ENCODE results near the gene TBCD.

The TBCD gene

DNA sequence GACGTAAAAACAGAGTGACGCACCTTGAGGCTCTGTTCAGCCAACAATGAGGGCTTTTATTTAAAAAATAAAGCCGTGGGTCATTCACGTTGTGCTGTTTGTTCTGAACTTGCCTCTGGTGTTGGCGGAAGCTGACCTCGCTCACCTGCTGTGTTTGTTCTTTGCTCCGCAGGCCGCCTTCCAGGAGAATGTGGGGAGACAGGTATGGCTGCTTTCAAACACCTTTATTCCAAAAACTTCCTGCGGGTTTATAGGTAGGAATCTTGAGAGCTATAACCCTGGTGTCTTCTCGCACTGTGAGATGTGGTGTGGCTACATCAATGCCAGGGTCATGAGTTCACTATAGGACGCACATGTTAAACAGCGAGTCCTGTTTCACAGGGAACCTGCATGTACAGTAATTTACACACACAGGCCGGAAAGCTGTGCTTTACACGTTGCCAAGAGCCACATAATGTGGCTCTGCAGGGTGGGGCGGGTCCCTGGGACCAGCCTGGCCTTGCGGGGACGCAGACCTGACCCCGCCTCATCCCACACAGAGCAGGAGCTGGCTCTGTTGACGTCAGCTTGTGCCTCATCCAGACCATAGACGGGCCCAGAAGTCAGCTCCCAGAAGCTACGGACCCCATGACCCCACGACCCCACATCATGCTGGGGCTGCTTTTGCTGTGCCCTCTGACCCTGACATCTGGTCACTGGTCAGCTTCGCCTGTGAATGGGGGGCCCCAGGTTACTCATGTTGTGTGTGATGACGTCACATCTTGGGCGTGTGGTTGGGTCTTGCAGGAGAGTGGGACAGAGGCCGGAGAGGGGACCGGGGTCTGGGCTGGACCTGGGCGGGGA lies 137.9 kb downstream of the TBCD start:
- no peak for FAIRE-seq

DNA sequence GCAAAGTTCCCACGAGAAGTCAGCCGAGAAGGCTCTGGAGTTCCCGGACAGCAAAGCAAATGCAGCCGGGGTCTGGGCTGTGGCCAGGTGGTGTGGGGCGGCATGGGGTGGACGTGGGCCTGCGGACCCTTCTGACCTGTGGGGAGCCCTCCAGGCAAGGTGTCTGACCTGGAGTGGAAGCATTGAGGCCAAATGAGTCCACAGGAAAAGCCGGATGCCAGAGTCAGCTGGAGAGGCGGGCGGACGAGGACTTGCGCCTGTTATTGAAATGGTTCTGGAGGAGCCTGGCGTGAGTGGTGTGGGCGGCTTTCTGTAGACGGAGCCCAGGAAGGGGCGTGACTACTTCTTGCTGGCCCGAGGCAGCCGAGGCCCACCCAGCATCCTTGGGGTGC lies 138.5 kb downstream of the TBCD start:
- no peak for FAIRE-seq

DNA sequence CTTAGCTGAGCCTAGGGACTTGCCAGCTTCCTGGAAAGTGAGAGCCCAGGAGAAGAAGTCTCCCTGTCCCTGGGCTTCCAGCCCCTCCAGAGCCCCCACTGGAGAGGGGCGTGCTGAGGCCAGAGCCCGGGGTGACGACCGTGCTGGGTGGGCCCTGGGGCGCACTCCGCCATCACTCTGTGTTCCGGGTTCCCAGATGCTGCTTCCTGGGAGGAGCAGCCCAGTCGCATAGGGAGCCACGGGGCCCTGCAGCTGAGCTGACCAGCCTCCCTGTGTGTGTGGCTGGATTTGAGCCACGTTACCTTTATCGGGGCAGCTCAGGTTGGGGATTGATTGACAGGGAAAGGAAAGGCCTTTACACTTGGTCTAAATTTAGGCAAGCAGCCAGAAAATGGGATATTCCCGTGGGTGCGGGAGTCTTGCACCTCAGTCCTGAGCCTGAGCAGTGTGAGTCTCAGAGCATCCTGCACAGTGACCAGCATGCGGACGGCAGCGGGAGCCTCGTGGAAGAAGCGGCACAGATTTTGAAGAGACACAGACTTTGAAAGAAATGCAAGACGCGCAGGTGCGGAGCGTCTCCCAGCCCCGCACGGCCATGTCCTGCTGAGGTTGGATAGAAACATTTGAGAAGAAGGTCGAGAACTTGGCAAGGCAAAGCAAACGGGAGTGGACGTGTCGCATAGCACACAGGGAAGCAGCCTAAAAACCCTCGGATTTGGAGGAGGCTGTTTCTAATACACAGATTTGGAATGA lies 139.2 kb downstream of the TBCD start:
- FAIRE-seq, result no peak

DNA sequence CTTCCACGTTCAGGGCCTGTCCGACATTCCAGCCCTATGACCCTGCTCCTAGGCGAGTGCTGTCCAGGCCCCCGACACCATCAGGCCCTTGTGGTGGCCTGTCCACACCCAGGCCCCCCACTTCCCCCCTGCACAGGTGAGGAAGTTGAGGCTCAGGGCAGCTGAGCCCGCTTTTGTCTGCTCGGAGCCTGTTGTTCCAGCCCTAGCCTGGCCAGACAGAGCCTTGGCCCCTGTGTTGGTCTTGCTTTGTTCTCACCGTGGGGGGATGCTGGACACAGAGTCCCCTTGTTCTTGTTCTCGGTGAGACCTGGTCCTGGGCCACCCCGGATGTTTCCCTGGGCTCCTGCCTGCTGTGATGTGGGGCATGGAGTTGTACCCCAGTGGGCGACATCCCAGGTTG lies 140.0 kb downstream of the TBCD start:
- no peak for FAIRE-seq

DNA sequence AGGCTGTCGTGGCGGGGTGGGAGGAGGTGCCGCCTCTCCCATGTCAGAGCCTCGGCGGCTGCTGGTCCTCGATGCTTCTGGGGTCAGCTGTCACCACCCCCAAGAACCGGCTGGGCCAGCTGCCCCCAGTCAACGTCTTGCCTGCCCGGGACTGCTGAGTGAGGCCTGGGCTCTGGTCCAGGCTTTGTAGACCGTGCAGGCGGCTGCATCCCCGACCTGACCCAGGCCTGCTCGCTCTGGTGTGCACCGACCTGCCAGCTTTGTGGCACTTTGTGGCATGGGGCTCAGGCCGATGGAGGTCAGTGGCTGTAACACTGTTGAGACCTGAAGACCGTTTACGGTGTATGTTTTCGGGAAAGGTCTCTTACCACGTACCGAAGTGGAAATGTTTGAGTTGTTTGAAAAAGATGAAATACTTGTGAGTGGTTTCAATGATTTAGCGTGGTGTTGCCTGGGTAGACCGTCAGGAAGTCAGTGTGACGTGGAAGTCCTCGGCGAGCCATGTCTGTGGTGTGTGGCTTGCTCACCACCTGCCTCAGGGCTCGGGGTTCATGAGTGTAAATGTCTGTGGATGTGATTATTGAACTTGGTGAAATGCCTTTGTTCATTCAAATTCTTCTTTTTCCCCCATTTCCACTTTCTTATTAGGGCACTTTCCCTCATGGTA lies 141.2 kb downstream of the TBCD start:
- FAIRE-seq, result no peak

DNA sequence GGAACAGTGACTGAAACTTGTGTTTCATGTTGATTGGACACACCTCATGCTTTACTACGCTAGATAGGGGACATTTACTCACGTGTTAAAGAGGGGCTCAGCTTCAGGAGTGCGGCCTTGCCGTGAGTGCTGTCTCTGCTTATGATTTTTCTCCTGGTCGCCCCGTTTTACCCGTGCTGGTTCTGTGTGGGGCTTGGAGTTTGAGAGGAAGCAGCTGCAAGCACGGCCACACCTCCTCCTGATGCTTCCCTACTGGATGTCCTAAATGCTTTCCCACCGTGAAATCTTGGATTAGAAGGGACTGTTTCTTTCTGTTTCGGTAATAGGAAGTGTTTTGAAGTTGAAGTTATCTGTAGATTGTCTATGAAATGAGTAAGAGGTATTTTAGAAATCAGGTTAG lies 141.9 kb downstream of the TBCD start:
- no peak for FAIRE-seq

DNA sequence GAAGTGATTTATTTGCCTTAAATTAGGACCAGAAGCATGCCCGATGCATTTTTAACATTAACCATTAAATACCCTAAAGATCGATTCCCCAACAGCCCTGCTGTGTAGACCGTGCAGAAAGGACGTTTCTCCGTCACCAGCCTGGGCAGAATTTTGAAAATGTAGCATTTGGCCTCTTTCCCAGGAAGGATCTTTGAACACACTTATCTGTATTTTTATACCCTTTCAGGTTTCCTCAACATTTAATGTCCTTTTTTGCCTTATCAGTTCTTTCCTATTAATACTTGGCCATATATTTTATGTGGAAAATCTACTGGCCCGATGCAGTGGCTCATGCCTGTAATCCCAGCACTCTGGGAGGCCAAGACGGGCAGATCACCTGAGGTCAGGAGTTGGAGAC lies 142.5 kb downstream of the TBCD start:
- FAIRE-seq, result no peak

DNA sequence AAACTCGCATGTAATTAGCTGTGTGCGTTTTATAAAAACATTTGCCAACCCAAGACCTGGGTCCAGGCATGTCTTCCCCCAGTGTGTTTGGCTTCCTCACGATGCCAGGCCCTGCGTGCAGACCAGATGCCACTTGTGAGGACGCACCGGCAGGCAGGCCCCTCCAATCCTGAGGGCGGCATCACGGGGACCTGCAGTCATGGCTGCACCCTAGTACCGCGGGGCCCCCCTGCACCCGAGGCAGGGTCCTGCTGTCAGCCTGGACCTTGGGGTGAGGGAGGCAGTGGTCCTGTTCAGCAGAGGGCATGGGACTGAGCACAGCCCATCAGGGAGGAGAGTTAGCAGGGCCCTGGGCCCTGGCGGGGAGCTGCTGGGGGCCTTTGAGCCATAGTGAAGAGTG lies 143.2 kb downstream of the TBCD start:
- no peak for FAIRE-seq

DNA sequence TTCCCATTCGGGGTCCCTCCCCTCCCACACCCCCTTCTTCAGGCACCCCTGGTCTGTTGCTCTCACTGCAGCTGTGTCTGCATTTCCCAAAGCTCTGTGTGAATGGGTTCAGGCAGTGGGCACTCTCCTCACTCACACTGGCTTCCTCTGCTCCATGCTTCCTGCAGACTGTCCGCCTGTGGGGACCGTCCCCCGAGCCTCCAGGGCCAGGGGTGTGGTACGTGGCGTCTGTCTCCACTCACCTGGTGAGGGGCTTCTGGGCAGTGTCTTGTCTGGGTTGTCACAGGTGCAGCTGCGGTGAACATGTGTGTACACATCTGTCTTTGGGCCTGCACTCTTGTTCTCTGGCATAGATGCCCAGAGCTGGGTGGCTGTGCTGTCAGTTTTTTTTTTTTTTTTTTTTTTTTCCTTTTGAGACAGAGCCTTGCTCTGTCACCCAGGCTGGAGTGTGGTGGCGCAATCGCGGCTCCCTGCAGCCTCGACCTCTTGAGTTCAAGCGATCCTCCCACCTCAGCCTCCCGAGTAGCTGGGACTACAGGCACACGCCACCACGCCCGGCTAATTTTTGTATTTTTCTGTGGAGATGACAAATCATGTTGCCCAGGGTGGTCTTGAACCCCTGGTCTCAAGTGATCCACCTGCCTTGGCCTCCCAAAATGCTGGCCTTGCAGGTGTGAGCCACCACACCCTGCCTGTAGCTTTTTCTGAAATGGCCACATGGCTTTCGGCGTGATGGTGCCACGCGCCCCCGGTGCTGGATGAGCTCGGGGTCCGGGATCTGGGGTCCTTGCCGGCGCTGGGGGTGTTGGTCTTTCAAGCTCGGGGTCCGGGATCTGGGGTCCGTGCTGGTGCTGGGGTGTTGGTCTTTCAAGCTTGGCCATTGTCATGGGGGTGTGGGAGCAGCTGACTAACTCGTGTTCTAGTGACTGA lies 144.5 kb downstream of the TBCD start:
- no peak for FAIRE-seq

DNA sequence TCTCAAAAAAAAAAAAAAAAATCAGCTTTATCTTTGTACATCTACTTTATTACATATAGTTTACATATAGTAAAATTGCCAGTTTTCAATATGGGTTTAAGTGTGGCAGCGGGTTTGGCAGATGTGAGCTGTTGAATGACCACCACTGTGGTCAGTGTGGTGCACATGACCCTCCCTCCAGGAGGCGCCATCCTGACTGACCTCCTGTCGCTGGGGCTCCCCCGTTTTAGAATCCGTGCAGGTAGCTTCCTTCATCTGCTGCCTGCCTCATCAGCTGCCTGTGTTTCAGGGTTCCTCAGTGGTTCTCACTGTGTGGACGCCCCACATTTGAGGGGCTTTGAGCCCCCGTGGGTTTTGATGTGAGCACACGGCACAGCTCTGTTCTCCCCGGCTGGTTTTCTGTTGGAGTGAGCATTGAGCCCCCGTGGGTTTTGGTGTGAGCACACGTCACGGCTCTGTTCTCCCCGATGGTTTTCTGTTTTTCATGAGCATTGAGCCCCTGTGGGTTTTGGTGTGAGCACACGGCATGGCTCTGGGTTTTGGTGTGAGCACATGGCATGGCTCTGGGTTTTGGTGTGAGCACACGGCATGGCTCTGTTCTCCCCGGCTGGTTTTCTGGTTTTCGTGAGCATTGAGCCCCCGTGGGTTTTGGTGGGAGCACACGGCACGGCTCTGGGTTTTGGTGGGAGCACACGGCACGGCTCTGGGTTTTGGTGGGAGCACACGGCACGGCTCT lies 145.8 kb downstream of the TBCD start:
- no peak for FAIRE-seq

DNA sequence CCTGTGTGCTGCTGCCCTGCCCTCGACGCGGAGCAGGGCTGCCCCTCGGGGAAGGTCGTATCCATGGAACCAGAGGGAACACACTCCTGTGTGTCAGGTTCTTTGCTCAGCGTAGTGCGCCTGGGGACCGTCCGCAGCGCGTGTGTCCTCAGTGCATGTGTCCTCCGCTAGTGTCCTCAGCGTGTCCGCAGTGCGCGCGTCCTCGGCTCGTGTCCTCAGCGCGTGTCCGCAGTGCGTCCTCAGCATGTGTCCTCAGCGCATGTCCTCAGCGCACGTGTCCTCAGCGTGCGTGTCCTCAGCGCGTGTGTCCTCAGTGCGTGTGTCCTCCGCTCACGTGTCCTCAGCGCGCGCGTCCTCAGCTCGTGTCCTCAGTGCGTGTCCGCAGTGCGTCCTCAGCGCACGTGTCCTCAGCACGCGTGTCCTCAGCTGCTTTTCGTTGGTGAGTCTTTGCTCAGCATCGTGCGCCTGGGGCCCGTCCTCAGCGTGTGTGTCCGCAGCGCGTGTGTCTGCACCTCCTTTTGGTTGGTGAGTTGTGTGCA lies 147.2 kb downstream of the TBCD start:
- no peak for FAIRE-seq

DNA sequence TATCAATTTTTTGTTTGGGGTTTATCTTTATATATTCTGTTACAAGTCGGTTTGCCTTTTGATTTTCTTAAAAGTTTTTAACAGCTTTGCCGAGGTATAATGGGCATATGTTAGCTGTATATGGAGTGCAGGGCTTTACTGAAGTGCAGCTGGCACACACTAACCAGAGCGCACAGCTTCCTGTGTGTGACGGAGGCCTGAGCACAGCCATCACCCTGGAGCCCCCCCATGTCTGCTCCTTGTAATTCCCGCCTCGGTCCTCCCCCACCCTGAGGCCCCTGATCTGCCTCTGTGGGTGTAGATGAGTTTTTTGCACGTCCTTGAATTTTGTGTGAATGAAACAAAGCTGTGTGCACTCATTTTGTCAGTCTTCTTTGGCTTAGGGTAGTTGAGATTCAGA lies 148.1 kb downstream of the TBCD start:
- FAIRE-seq, result no peak

DNA sequence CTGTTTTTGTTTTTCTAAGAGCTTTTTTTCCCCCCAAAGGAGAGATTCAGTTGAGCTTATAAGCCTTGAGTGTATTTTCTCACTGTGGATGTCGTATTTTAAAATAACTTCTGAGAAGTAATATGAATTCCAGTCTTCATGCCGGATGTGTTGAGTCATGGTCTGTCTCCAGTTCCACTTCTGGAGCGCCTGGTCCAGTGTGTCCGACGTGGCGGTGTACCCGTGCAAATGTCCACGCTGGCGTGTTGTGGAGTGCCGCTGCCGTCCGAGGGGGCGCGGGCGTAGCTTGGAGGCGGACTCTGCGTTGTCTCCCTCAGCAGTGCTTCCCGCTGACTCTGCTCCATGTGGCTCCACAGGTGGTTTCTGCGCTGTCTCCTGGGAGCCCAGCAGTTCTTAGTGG lies 148.9 kb downstream of the TBCD start:
- no peak for FAIRE-seq

DNA sequence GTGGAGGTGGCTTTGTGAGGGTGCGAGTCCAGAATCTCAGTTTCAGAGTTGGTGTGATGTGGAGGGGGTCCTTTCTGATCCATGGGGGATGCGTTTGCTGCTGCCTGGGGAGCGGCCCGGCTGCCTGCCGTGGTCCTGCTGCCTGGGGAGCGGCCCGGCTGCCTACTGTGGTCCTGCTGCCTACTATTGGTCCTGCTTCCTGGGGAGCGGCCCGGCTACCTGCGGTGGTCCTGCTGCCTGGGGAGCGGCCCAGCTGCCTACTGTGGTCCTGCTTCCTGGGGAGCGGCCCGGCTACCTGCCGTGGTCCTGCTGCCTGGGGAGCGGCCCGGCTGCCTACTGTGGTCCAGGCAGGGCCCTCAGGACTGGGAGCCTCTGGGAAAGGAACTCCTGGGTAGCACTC lies 149.5 kb downstream of the TBCD start:
- FAIRE-seq, result no peak

DNA sequence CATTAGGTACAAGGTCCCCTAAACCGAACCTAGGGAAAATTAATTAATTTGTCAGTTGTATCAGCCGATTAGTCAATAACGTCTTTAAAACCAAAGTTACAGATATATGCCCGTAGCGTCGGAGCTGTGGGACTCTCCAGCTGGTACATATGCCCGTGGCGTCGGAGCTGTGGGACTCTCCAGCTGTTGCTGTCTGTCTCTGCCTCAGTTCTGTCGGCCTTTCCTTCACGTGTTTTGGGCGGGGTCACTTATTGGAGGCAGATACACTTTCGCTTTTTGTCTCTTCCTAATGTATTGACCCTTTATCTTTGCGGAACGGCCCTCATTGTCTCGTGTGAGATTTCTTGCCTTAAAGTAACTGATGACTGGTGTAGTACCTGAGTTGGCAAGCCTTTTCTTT lies 150.0 kb downstream of the TBCD start:
- FAIRE-seq, result no peak

DNA sequence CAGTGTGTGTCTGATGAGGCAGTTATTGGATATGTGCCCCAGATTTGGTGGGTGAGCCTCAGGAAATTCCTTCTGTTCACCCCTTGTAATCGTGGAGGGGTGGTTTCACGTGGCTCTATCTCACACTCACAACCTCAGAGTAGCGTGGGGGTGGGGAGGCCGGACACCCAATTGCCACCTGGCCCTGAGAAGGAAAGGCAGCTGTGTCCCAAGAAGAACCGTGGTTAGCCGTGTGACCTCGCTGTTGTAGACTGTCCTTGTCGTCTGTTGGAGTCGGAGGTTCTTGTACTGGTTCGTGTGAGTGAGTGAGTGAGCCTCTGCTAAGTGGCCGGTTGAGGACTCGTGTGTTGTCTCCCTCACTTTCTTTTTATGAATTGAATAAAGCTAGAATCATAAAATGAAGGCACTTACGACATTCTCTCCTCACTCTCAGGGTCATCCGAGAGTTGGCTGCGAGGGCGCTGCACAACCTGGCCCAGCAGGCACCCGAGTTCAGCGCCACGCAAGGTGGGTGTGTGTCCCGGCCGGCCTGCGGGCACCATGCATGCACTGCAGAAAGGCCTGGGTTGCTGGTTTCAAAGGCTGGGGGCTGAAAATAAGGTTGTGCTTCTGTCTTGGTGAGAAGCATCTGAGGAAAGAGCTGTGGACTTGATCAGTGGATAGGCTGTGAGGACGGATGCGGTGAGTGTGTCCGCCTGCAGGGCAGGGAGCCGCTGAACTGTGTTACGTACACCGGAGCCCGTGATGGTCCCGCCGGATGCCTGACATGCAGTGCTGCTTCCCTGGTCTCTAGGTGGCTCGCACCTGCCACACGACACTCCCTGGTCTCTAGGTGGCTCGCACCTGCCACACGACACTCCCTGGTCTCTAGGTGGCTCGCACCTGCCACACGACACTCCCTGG lies 151.4 kb downstream of the TBCD start:
- FAIRE-seq, result no peak

DNA sequence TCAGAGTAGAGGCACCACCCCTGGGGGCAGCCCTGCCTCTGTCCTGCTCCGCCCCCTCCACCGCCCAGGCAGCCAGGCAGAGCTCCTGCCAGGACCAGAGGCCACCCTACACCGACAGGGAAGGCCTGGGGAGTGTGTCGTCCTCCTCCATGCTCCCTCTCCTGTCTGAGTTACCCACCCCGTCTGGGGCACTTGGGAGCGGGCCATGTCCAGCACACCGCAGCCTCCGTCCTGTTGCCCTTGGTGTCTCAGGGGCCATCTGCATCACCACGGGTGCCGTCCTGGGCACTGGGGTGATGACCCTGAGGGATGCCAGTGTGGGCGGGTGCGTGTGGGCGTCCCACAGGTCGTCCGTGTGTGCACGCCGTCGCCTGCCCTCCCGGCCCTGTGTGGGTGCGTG lies 153.3 kb downstream of the TBCD start:
- FAIRE-seq, result no peak

DNA sequence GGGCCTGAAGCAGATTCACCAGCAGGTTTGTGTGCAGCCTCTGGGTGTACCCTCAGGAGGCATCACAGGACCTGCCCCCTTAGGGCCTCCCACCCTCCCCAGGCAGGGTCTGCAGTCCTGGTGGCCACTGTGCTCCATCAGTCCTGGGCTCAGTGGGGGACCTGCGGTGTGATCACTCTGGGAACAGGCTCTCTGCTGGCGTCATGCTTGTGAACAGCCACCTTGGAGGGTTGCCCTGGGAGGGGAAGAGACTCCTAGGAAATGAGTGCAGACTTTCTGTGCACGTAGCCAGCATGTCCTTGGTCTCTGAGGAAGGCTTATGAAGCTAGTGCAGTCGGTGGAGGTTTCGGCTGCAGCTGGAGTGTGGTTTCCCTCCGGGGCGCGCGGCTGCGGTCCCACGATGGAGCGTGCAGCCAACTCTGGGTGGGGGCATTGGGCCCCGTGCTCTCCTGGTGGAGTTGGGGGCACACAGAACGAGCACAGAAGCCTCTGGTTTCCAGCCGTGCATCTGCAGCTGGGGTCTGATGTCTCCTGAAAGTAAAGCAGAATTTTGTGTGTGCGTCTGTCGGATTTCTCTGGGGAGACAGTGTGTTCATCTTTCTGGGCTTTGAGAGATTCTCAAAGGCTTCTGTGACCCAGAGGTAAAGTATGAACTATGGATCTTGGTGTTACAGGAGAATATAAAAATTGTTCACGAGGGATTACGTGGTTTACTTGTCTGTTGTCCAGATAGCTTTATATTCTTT lies 156.1 kb downstream of the TBCD start:
- no peak for FAIRE-seq

DNA sequence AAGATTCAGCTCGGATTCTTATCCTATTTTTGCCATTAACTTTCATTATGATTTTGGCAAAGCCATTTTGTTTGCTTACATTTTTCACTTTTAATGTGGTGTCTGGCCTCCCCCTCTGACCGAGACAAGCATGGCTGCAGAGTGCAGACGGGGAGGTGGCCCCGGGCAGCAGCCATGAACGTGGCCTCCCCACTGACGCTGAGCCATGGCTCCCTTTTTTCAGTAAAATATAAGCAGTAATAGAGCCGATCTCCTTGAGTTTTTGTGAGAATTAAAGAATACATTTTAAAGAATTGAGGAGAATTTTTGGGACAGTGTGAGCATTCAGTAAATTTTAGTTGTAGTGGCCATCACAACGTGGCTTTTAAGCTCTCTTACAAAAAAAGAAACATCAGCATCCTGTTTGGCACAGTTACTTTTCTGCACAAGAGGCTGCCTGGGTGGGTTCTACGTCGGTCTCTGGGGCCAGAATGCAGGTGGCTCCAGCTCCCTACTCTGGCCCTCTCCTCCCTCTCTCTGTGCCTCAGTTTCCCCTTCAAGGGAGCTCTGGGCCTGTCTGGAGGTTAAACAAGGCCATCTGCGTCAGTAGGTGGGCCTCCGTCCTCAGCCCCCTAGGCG lies 156.8 kb downstream of the TBCD start:
- no peak for FAIRE-seq

All from endometrium (tissue), 2 donors.